ENCODE results near the gene NT5M.

NT5M gene

GRCh38 chr17:17343896-17344506, 40.8 kb downstream of the NT5M start:
- DNase-seq (ENCODE audit: low spot score): no peak

DNA sequence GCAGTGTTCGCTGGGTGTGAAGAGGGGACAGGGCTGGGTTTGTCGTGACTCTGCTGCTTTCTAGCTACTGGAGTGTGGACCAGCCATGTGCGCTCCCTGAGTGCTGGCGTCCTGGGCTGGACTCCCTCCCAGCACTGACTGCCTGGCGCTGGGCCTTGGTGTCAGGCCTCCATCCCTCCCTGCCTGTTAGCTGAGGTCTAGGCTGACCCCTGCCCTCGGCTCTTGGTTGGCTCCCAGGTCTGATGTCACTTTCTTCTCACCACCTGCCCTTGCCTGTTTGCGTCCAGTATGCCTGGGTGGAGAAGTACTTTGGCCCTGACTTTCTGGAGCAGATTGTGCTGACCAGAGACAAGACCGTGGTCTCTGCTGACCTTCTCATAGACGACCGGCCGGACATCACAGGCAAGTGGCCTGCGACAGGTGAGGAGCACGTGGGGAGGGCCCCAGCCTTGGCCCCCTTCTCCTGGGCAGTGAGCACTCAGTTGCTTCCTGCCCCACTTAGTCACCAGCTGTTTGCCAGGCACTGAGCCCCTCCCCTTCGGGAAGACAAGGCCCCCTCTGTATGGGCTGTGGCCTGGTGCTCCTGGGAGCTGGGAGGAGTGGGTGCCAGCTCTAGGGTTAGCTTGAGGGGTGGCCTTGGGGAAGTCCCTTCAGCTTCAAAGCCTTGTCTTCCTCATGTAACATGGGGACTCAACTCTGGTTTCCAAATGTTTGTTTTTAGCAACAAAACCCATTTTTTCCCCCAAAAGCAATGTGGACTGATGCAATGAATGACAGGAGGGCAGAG, 41.5 kb downstream of the NT5M start:
- DNase-seq (ENCODE audit: low spot score): no peak

DNA sequence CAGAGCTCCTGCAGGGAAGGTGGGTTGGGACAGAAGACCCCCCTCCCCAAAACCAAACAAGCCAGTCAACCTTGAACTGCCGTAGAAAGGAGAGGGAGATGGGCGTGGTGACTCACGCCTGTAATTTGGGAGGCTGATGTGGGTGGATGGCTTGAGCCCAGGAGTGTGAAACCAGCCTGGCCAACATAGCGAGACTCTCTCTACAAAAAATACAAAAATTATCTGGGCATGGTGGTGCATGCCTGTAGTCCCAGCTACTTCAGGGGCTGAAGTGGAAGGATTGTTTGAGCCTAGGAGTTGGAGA, 42.1 kb downstream of the NT5M start:
- DNase-seq (ENCODE audit: low spot score): no peak

- no peak for DNase-seq (ENCODE audit: low spot score)
These were observed 42.7 kb downstream of the NT5M start for GRCh38 chr17:17345686-17346427.

DNA sequence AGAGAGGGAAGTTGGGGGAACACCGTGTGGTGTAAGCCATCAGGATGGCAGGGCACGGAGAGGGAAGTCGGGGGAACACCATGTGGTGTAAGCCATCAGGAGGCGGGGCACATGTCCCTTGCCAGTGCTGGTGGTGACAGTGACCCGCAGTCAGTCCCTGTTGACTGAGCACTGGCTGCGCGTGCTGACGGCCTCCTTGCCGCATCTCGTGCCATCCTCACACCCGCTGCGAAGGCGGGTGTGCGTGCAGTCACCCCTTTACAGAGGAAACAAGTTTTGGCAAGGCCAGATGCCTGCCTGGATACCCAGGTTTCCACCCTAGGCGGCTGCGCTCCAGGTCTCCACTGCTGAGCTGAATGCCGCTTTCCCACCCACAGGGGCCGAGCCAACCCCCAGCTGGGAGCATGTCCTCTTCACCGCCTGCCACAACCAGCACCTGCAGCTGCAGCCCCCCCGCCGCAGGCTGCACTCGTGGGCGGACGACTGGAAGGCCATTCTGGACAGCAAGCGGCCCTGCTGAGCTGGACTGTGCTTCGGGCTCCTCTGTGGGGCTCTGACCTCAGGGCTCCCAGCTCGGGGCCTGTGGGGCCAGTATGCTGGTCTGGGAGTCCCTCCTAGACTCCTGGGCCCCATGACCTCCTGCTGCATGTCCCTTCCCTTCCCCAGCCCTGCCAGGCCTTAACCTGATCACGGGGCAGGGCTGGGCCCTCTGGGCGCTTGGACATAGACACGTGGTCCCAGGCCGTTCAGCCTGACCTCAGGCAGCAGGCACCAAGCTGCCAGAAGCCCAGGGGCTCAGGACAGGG, 43.5 kb downstream of the NT5M start:
- DNase-seq (ENCODE audit: low spot score): no peak

GRCh38 chr17:17347234-17347955, 44.2 kb downstream of the NT5M start:
- no peak for DNase-seq (ENCODE audit: low spot score)

- DNase-seq (ENCODE audit: low spot score): no peak
These were observed 45.0 kb downstream of the NT5M start for GRCh38 chr17:17347956-17348871.

- DNase-seq (ENCODE audit: low spot score): no peak
These were observed 45.9 kb downstream of the NT5M start for GRCh38 chr17:17348872-17349723.

GRCh38 chr17:17349724-17350106, 46.5 kb downstream of the NT5M start:
- DNase-seq (ENCODE audit: low spot score): no peak

GRCh38 chr17:17350491-17351355, 47.5 kb downstream of the NT5M start:
- DNase-seq (ENCODE audit: low spot score): no peak

DNA sequence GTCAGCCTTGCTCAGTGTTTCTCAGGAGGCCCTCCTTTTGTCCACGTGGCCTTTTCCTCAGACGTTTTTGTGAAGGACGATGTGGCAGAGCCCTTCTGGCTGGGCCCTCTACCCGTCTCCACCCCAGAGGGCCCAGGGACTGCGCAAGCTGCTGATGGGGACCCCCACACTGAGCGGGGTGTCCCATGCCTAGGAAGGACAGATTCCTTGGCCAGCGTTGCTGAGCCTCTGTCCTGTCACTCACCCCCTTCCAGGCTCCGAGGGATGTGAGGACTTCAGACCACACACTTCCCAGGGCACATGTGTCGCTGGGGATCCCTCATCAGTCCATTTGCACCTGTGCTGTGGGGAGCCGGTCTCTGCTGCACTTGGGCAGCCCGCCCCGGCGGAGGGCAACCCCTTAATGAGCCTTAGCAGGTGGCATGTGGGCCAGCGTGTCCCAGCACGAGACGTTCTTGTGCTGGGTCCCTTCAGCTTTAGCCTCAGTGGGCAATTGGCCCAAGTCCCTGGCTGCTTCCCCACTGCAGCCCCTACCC, 48.3 kb downstream of the NT5M start:
- DNase-seq (ENCODE audit: low spot score): no peak

DNA sequence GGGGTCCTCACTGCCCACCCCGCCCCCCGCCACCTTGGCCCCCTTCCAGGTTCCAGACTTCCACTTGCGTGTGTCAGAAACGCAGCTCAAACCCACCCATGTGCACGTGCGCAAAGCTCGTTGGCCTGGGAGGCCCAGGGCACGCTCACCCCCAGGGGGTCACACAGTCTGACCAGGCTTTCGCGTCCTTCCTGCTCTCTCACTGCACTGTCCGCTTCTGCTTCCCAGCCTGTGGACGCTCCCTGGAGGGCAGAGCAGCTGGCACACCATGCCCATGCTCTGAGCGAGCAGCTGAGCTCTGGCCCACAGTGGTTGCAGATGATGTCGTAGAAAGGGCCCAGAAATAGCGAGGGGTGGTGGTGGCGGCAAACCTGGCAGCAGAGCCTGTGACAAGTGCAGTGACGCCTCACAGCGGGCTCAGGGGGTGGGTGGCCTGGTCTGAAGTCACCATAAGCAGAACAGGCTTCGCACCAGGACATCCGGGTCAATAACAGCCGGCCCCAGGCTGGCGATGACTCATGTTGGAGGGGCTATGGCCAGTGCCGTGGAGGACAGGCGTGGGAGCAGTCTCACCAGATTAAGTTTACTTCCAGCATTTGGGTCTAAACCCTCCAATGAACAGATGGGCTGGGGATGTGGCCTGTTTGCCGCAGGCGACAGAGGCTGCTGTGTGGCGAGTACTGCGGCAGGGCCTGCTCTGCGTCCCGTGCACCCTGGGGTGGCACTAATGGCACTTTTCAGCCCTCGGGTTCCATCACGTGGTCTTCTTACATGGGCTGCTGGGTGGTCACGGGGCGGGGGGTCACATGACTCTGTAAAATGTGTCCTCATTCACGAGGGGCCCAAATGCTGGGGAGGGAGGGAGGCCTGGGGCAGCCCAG, 49.0 kb downstream of the NT5M start:
- no peak for DNase-seq (ENCODE audit: low spot score)

DNA sequence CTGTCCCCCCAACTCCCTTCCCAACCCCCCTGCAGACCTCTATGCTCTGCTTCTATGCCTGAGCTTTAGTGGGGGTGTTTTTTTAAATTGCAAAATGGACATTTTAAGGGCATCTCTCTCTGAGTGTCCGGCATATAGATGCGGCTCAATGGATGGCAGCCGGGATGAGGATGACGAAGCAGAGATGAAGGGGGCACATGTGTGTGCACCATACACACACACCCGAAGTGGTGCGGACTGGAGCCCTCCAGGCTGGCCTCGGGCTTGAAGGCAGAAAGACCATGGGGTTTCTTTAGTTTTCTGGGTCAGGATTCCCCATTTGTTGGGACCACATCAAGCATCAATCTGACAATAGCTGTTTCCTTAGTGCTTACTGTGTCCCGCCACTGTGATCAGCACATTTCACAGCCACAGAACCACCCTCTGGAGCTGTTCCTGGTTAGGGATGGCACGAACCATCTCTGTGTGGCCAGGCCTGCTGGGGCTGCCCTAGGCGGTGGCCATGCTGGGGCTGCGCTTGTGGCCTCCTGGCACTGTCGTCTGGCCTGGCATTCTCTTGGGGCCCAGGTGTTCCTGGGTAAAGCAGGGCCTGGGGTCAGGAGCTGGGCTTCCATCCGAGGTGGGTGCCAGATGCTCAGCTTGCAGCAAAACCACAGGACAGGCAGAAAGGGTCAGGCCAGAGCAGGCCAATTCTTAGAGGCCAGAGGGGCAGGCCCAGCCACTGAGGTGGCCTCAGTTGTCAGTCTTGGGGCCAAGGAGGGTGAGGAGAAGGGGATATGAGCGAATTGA, 49.9 kb downstream of the NT5M start:
- no peak for DNase-seq (ENCODE audit: low spot score)

DNA sequence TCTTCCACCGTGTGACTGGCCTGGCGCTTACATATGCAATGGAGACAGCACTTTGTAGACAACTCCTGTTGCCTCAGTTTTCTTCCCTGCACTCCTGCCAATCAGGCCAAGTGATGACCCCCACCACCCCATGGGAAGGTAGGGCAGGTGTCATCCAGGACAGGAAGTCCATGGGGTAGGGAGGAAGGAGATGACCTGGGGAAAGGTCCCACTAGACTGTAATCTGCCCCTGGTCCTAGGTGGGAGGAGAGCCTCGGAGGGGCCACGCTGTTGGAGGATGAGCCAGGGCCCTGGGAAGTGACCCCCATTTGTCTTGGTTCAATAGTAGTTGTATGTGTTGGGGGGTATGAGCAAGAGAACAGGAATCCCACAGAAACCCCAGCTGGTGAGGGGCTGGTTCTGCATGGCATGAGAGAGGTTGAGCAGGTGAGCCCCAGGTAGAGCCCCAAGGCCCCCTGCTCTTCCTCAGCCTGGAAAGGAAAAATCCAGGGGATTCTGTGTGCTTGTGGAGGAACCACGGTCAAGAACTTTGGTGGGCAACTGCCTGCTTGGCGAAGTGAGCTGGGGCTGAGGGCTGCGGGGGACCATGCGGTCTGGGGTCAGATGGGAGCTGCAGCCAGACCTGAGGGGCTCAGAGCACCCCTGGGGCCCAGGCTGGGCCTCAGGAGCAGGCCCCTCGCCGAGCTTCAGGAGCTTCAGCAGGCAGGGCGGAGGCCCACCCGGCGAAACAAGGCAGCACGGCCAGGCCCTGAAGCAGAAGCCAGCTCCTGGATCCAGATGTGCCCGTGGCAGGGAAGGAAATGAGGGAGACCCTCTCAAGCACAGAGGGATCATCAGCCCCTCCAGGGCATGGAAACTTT, 50.7 kb downstream of the NT5M start:
- DNase-seq (ENCODE audit: low spot score): no peak

DNA sequence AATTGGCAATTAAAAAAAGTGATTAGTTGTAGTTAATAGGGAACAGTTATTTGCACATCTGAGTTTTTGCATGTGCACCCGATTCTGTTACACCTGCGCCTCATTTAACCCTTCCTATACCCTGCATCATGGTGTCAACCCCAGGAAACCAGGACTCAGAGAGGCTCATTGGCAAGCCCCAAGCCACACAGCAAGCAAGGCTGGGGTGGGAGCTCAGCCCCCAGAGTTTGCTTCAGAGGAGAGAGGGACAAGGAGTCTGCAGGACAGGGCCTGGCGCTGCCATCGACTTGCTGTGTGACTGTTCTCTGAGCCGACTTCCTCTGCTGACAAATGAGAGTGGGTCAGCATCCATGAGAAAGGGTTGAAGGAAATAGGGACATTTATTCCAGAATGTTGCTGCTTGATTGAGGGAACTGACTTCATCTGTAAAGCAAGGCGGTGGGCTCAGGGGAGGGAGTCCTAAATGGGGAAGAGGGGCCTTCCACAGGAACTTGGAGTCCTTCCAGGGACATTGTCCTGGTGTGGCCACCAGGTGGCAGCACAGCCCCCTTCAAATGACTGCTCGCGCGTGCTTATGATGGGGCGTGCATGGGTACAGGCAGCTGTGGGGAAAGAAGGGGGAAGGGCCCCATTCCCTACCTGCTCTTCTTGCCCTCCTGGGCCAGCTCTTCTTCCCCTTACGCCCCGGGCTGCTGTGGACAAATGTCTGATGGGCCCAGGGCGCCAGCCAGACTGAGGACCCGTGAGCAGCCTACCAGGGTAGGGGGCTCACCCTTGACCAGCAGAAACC, 51.6 kb downstream of the NT5M start:
- DNase-seq (ENCODE audit: low spot score): peak; percentile 84

All from hematopoietic multipotent progenitor cell treated with erythropoietin and hydrocortisone succinate and interleukin-3 and kit ligand, for 15 days (in vitro differentiated cells).